HT1080 (cell line): Measurements from ENCODE around the gene MPZL2. TPM values are rescaled to one million over a fixed set of nuclear protein-coding genes. Genes with fewer than 3 reads are reported as not detected.
"Not testable (repeated sequence)": the region's sequence is repeated elsewhere in the genome, so short reads cannot be mapped to it uniquely, and the experiment has no call there.

ENCODE experiments used
- DNase-seq: peaks from one replicate; pipeline ENCODE4 v3.0.0-alpha.2; 2015; ENCODE audit warnings: low read depth
- polyA plus RNA-seq, 2 experiments: library from polyadenylated mRNA; depleted of rRNA; stranded (reverse); fragments of >200 nt; gene quantifications; 2 replicates each; pipeline ENCODE4 v1.2.3, GENCODE V29; 2015
- total RNA-seq: library from RNA; depleted of rRNA; stranded (reverse); fragments of >200 nt; shearing (Covaris generic); gene quantifications from 2 replicates; pipeline ENCODE4 v1.2.3, GENCODE V29; 2014; rRNA removed

Gene MPZL2
- 2.6 and 5.6 TPM in 2 replicates for total RNA-seq
- polyA plus RNA-seq (2015; cell fraction: cytosol; rRNA removed), result 10.0 and 12.2 TPM in 2 replicates
- polyA plus RNA-seq (2015; cell fraction: nucleus; rRNA removed), result 24.8 and 27.8 TPM in 2 replicates

- DNase-seq, result peak; percentile 62
Observed at GRCh38 chr11:118263695-118264568, at the start of gene MPZL2. Gene MPZL2, minus strand, starts transcription at chr11:118264297. Its CDS starts 144 bp downstream, at chr11:118264153.

DNA sequence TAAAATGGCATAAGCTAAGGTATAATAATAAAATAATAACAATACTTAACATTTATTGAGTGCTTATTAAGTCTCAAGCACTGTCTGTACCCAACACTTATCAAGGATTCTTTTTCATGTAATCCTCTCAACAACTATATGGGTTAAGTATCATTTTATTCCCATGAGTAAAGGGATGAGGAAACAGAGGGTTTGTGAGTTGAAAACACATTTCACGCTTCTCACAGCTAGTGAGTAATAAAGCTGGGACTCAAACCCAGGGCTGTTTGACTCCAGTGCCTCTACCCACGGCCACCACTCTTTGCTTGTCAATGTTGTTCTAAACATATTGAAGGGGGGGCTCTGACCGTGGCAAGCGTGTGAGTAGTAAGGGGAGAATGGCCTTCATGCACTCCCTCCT is 49.1 kb upstream of the MPZL2 start:
- no peak for DNase-seq

GRCh38 chr11:118312328-118312727 is 48.2 kb upstream of the MPZL2 start:
- DNase-seq, result no peak

GRCh38 chr11:118311518-118311917 is 47.4 kb upstream of the MPZL2 start:
- no peak for DNase-seq

- DNase-seq, result no peak
Observed at GRCh38 chr11:118310781-118311485, 46.8 kb upstream of the MPZL2 start.

DNA sequence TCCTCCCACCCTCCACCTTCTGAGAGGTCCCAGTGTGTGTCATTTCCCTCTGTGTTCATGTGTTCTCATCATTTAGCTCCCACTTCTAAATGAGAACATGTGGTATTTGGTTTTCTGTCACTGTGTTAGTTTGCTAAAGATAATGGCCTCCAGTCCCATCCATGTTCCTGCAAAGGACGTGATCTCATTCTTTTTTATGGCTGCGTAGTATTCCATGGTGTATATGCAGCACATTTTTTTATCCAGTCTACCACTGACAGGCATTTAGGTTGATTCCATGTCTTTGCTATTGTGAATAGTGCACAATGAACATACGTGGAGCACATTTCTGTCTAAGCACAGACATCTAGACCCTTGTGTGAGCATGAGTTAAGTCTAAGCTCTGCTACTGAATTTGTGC is 46.2 kb upstream of the MPZL2 start:
- DNase-seq, result no peak

GRCh38 chr11:118308995-118309528 is 45.0 kb upstream of the MPZL2 start:
- DNase-seq, result not testable (repeated sequence)

DNA sequence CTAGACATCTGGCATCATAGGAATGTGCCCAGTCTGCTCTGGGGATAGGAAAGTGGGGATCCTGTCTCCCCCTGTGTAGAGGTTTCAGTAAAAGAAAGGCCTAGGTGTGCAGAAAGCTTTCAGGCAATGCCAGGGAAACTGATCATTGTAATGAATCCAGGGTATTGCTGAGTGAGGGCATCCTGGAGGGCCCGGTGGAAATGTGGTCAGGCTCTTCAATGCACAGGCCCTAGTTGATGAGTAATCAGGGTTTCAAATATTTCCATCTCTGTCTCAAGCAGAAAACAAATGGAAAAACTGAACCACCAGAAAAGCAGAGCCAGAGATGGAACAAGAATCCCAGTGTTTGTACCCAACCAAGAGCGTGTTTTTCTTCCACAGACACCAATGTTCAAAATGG is 42.5 kb upstream of the MPZL2 start:
- DNase-seq, result peak; percentile 38

DNA sequence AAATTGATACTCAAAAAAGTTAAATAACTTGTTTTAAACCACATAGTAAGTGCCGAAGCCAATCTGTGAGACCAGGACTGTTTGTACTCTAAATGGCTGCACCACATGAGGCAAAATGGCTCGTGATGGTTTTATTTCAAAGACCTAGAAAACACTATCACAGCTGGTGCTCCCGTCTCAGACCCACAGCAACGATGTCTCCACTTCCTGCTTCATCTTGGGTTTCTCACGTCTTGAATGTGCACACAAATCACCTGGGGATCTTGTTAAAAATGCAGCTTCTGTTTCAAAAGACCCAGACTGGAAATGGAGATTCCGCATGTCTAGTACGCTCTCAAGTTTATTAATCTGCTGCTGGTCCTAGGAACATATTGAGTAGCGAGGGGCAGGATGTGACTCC is 41.6 kb upstream of the MPZL2 start:
- no peak for DNase-seq

DNA sequence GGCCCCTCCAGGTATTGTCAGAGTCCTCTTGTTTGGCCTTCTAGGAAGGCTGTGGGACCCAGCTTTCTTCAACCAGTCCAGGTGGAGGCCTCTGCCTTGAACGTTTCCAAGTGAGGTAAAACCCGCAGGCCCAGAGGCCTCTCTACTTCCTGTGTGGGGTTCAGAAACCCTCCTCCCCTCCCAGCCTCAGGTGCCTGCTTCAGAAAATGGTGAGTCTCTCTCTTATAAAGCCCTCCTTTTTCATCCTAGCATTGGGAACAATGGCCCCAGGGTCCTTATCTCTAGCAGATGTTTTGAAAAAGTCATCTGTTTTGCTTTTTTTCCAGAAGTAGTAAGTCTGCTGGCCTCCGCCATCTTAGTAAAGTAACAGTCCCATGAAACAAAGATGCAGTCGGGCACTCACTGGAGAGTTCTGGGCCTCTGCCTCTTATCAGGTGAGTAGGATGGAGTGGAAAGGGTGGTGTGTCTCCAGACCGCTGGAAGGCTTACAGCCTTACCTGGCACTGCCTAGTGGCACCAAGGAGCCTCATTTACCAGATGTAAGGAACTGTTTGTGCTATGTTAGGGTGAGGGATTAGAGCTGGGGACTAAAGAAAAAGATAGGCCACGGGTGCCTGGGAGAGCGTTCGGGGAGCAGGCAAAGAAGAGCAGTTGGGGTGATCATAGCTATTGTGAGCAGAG is 40.6 kb upstream of the MPZL2 start, which contains the start of gene CD3E:
Gene CD3E (plus strand): TSS at position 163 of the 681 bp plus-strand sequence. CDS start 223 bp downstream, at position 386.
- no peak for DNase-seq

GRCh38 chr11:118304227-118304567 is 40.1 kb upstream of the MPZL2 start:
- no peak for DNase-seq

DNA sequence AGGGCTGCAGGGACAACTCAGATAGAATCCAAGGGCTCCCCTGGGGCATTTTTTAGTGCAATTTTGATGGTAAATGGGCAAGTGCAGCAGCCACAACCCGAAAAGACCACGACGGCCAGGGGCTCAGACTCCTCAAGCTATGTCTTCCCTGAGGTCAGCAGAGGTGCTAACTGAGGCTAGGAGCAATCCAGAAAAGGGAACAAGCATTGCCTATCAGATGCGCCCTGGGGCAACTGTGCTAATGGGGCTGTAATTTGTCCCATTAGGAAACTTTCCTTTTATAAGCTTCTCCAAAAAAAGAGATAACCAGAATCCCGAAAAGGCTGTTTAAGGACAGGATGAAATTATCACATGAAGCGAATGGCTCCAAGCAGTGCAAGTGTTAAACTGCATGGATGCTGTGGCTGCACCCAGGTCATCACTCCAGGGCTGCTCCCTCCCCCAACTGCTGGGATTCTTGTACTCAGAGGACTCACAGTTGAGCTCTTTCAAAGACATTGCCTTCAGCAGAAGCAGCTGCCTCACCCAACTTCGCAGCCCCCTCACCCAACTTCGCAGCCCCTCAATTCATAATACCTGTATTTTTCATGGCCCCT is 37.6 kb upstream of the MPZL2 start:
- DNase-seq, result no peak

DNA sequence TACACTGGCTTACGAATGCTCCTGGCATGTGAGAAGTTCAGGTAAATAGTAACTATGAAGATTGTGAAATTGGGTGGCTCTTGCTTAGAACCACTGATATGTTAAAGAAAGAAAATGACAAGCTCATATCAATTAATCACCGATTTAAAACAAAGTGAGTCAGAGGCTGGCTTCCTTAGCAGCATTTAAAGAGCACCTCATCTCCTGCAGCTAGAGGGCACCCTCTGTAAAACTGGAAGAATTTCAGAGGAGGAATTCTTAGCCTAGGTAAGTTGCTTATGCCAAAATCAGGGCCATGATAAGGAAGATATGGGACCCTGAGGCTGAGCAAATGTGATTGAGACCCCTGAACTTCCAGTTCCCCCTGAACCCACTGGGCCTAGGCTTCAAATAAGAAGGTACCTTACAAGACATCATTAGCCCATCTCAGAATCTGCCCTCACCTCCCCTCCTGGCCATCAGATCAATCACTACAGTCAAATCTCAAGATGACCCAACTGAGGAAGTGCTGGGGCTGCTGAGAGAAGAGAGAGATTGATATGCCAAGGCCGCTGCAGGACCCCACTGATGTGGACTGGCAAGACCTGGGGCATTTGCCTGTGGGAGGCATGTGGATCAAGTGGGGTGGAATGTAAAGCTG is 31.8 kb upstream of the MPZL2 start:
- peak; percentile 42 for DNase-seq

DNA sequence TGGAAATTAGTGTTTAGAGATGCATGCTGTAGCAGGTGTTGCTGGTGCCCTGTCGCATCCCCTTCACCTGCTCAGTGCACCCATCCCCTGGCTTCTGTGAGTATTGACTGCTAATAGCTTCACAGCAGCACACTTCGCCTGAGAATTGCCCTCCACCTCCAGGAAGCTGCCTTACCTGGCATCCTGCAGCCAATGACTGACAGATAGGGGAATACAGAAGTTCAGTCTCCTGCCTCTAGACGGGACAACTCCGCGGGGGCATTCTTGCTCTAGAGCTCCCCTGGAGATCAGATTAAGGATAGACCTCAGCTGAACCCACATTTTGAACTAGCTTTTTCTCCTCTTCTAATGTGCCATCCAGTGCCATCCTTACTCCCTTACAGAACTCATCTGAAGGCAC is 31.1 kb upstream of the MPZL2 start:
- DNase-seq, result no peak

GRCh38 chr11:118294053-118294452 is 30.0 kb upstream of the MPZL2 start:
- DNase-seq, result no peak

- DNase-seq, result no peak
Observed at GRCh38 chr11:118291477-118292135, 27.5 kb upstream of the MPZL2 start.

DNA sequence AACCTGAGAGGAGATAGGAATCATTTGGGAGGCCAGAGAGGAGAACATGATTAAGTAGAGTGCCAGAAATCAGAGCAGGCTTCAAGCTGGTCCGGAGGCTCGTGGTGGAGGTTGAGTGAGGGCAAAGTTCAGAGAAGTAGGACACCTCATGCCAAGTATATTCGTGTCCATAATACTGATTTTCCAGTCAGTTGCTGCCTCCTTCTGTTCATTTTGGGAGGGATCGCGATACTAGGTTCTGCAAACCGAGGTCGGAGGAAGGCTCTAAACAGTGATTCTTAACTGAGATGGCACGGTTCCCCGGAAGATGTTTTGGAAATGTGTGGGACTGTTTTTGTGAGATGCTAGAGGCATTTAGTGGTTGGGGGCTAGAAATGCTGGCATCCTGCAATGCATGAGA is 26.8 kb upstream of the MPZL2 start:
- peak; percentile 57 for DNase-seq

- no peak for DNase-seq
Observed at GRCh38 chr11:118289401-118289800, 25.3 kb upstream of the MPZL2 start.

DNA sequence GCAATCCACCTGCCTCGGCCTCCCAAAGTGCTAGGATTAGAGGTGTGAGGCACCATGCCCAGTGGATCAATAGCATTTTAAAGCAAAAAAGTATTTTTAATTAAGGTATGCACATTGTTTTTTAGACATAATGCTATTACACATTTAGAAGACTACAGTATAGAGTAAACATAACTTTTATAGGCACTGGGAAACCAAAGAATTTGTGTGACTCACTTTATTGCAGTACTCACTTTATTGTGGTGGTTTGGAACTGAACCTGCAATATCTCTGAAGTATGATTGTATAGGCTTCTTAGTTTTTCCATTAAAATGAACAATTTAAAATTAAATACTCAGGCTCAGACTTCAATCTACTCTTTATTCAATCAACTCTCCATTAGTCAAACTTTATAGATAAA is 22.9 kb upstream of the MPZL2 start:
- peak; percentile 52 for DNase-seq

DNA sequence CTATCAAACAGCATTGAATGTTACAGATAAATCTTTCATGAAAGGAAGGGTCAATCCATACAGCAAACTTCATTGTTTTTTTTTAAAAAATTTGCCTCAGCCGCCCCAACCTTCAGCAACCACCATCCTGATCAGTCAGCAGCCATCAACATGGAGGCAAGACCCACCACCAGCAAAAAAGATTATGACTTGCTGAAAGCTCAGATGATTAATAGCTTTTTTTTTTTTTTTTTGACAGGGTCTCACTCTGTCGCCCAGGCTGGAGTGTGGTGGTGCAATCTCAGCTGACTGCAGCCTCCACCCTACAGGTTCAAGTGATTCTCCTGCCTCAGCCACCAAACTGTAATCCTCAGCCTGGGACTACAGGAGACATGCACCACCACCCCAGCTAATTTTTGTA is 22.4 kb upstream of the MPZL2 start:
- DNase-seq, result no peak
